ENCODE data around the gene AFAP1L2.
A peak's percentile ranks its signal among the peaks of the same experiment; 100 is the strongest.

Gene AFAP1L2

GRCh38 chr10:114246679-114247305, 157.5 kb downstream of the AFAP1L2 start:
- Histone ChIP-seq H3K4me1 (ENCODE audit: insufficient read depth, low read length, poor library complexity, severe bottlenecking) (peaks cover 7% of the 10 kb centered on the region), H3F3A (ENCODE audit: low read depth) (no peaks in the 10 kb centered on the region), H4K20me1 (ENCODE audit: insufficient read depth, low read length, poor library complexity, severe bottlenecking) (no peaks in the 10 kb centered on the region), H3K4me3 (ENCODE audit: low read length, poor library complexity, severe bottlenecking) (no peak overlapping the region), H3K36me3 (ENCODE audit: insufficient read depth, low read length) (no peaks in the 10 kb centered on the region), H3K9me2 (replicated peaks; ENCODE audit: low read depth, low read length) (no peaks in the 10 kb centered on the region), H2AFZ (ENCODE audit: low read length) (no peak overlapping the region), H3K9ac (ENCODE audit: low read depth, low read length, poor library complexity, severe bottlenecking) (no peak overlapping the region), H3K27me3 (ENCODE audit: insufficient read depth, low read length, poor library complexity, severe bottlenecking) (peaks cover 4% of the 10 kb centered on the region), H3K4me2 (ENCODE audit: low read depth, low read length, poor library complexity, severe bottlenecking) (no peak overlapping the region), H3K79me2 (ENCODE audit: insufficient read depth, low read length) (no peaks in the 10 kb centered on the region), H3K9me3 (ENCODE audit: insufficient read depth, low read depth, low read length) (no peaks in the 10 kb centered on the region)
- no peak for TF ChIP-seq EZH2phosphoT487 (IDR thresholded peaks at IDR 0.05; ENCODE audit: borderline replicate concordance)
- TF ChIP-seq, protein P1, sequence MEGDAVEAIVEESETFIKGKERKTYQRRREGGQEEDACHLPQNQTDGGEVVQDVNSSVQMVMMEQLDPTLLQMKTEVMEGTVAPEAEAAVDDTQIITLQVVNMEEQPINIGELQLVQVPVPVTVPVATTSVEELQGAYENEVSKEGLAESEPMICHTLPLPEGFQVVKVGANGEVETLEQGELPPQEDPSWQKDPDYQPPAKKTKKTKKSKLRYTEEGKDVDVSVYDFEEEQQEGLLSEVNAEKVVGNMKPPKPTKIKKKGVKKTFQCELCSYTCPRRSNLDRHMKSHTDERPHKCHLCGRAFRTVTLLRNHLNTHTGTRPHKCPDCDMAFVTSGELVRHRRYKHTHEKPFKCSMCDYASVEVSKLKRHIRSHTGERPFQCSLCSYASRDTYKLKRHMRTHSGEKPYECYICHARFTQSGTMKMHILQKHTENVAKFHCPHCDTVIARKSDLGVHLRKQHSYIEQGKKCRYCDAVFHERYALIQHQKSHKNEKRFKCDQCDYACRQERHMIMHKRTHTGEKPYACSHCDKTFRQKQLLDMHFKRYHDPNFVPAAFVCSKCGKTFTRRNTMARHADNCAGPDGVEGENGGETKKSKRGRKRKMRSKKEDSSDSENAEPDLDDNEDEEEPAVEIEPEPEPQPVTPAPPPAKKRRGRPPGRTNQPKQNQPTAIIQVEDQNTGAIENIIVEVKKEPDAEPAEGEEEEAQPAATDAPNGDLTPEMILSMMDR (conservative IDR thresholded peaks at IDR 0.05; ENCODE audit: low read length), result no peak

GRCh38 chr10:114245121-114245791, 159.0 kb downstream of the AFAP1L2 start:
- Histone ChIP-seq H3K9me2 (replicated peaks; ENCODE audit: low read depth, low read length) (no peaks in the 10 kb centered on the region), H3K9ac (ENCODE audit: low read depth, low read length, poor library complexity, severe bottlenecking) (no peak overlapping the region), H4K20me1 (ENCODE audit: insufficient read depth, low read length, poor library complexity, severe bottlenecking) (no peaks in the 10 kb centered on the region), H3K4me2 (ENCODE audit: low read depth, low read length, poor library complexity, severe bottlenecking) (no peak overlapping the region), H2AFZ (ENCODE audit: low read length) (peak overlapping the region; percentile 10; the same call in 1 of the 2 replicates), H3K79me2 (ENCODE audit: insufficient read depth, low read length) (no peaks in the 10 kb centered on the region), H3K4me1 (ENCODE audit: insufficient read depth, low read length, poor library complexity, severe bottlenecking) (peaks cover 3% of the 10 kb centered on the region), H3K9me3 (ENCODE audit: insufficient read depth, low read depth, low read length) (no peaks in the 10 kb centered on the region), H3K36me3 (ENCODE audit: insufficient read depth, low read length) (no peaks in the 10 kb centered on the region), H3K27me3 (ENCODE audit: insufficient read depth, low read length, poor library complexity, severe bottlenecking) (peaks cover 4% of the 10 kb centered on the region), H3F3A (ENCODE audit: low read depth) (no peaks in the 10 kb centered on the region), H3K4me3 (ENCODE audit: low read length, poor library complexity, severe bottlenecking) (no peak overlapping the region)
- TF ChIP-seq, protein P1 (conservative IDR thresholded peaks at IDR 0.05; ENCODE audit: low read length), result no peak
- TF ChIP-seq EZH2phosphoT487 (IDR thresholded peaks at IDR 0.05; ENCODE audit: borderline replicate concordance), result no peak
